Measurements from ENCODE around the gene TLCD4.
"Not testable (repeated sequence)": the region's sequence is repeated elsewhere in the genome, so short reads cannot be mapped to it uniquely, and the experiment has no call there.

TLCD4 gene, protein sequence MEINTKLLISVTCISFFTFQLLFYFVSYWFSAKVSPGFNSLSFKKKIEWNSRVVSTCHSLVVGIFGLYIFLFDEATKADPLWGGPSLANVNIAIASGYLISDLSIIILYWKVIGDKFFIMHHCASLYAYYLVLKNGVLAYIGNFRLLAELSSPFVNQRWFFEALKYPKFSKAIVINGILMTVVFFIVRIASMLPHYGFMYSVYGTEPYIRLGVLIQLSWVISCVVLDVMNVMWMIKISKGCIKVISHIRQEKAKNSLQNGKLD

GRCh38 chr1:95117207-95118066 lies at the start of gene TLCD4:
TSS of gene TLCD4 (plus strand) at chr1:95117355. CDS start at chr1:95143902, 26,547 bp downstream.
- DNase-seq (ENCODE audit: low spot score): peak; percentile 73

DNA sequence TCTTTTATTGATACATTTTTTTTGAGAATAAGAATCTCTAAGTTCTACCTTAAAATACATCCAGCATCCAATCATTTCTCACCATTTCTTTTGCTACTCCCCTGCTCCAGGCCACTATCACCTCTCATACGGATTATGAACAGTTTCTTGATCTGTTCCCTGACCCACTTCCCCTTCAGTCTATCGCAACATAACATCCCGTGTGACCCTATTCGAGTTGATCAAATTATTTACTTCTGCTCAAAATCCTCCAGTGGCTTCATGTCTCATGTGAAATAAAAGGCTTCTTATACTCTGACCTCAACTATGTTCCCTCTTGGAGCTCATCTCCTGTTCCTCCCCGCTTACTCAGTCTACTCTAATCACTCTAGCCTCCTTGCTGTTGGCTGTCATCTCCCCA lies 49.6 kb upstream of the TLCD4 start:
- DNase-seq (ENCODE audit: low spot score): no peak

- DNase-seq (ENCODE audit: low spot score): no peak
Observed at GRCh38 chr1:95068956-95069709, 48.0 kb upstream of the TLCD4 start.

DNA sequence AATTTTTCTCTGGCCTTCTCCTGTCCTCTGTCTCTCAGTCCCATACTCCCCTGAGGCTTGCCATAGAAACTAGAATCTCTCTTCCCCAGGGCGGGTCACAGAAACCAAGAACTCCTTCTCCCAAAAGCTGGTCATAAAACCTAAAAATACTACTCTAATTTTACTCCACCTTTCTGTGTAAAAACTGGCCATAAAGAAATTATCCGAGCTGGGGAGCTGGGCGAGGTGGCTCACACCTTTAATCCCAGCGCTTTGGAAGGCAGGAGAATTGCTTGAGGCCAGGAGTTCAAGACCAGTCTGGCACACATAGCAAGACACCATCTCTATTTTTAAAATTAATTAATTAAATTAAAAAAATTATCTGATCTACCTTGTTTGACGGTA lies 47.5 kb upstream of the TLCD4 start:
- no peak for DNase-seq (ENCODE audit: low spot score)

DNA sequence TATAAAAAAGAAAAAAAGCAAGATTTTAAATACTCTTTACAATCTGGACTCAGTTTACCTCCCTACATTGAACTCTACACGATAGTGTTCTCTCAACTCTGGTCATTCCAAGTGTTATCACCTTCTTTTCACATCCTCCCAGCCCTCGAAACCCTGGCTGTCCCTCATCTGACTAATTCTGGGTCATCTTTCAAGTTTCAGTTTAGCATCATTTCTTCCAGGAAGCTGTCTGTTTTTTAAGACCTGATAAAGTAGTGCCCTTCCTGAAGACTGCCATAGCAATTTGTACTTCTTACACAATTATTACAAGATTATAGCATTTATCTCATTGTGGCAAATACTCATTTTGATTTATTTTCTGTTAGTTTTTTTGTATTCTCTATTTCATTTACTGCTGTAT lies 45.6 kb upstream of the TLCD4 start:
- no peak for DNase-seq (ENCODE audit: low spot score)

- no peak for DNase-seq (ENCODE audit: low spot score)
Observed at GRCh38 chr1:95072117-95072516, 45.0 kb upstream of the TLCD4 start.

DNA sequence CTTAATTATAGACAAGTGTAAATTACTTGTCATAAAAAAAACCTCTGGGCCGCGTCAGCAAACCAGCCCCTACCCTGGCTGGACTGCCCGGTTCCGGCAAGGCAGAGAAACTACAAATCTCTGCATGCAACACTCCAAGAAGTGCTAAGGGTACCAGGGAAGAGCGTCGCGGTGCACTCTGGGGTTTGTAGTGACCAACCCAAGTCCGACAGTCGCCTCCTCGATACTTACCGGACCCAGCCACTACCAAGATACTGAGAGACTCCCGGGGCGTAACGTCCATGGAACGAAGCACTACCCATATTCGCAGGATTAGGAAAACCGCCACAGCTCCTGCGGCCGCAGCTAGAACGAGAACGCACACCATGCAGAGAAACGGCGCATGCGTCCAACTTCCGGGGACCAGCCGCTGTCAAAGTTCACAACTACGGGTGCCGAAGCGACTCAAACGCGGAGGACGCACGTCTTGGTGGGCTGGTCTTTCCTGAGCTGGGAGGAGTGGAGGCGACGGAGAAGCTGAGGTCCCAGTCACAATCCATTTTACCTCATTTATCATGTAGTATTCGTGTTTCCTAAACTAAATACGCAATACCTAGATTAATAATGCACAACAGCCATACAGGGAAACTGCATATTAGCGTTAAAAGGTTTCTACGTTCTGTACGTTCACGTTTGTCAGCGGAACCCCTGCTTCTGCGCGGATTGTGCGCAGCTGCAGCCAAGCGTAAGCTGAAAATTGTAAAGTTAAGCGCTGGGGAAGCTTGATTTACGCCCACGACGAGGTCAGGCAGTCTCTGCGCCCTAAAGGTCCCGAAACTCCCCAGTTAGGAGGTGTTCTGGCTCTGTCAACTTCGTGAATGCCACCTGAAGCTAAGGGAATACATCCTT lies 44.4 kb upstream of the TLCD4 start, which contains the start of gene ALG14:
Gene ALG14, minus strand, starts transcription at position 420 of the 888 bp plus-strand sequence. Its CDS starts 53 bp downstream, at position 367.
- peak; percentile 95 for DNase-seq (ENCODE audit: low spot score)

DNA sequence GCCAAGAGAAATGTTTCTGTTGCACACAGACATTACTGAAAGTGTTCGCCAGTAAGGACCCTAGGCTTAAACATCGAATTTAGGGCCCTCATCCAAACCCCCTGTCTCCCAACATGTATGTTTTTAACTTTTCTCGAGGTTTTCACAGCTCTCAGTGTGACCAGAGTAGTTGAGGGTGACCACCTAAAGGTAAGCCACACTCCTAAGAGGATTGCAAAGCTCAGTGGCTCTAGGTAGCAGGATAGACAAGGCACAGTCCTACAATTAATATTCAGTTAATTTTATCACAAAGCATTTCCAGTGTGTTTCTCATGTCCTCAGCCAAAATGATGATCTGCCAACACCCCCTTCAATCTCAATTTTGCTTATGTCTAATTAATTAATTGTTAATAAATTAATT lies 43.7 kb upstream of the TLCD4 start:
- DNase-seq (ENCODE audit: low spot score): no peak

DNA sequence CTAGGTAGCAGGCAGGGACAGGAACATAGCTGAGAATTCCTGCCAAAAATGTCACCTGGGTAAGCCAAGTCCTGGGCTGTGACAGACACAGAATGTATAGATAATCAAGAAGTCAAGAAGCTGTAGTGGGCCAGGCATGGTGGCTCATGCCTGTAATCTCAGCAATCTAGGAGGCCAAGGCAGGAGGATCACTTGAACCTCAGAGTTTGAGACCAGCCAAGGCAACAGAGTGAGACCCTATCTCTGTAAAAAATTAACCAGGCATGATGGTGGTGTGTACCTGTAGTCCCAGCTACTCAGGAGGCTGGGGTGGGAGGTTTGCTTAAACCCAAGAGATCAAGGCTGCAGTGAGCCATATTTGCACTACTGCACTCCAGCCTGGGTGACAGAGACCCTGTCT lies 41.1 kb upstream of the TLCD4 start:
- DNase-seq (ENCODE audit: low spot score): no peak

- DNase-seq (ENCODE audit: low spot score): no peak
Observed at GRCh38 chr1:95080446-95080845, 36.7 kb upstream of the TLCD4 start.

GRCh38 chr1:95080879-95081278 lies 36.3 kb upstream of the TLCD4 start:
- no peak for DNase-seq (ENCODE audit: low spot score)

DNA sequence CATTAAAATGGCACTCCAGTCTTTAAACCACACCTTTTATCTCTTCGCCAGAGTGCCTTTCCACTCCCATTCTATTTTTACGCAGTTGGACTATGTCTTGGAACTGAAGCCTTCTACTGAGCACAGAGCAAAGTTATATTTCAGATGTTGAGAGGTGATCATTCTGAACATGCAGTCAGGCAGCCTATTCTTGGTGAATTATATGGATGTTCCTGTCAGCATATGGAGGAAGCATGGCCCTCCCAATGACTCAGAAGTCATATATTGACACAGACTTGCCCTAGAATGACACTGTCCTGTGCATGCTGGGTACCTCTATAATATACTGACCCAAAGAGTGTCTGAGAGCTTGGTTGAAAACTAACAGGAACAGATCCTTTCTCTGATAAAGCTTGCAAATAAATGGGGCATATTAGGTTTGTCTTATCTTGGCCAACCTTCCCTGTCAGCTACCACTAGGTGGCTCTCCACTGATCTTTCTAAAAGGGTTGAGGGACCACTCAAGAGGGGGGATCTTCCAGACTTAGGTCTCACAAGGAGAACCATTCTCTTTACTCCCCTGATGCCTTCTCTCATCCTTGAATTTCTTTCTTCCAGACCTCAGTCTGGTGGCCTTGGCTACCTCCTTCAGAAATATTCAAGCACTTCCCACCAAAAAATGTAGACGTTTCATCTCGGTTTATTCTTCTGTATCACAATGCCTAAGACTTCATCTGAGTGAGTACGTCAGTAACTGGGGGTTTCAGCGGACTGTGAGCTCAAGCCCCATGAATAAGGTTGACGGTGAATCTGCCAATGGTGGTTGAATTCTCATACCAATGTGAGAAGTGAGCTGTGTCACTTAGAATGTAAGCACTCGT lies 32.6 kb upstream of the TLCD4 start:
- no peak for DNase-seq (ENCODE audit: low spot score)

DNA sequence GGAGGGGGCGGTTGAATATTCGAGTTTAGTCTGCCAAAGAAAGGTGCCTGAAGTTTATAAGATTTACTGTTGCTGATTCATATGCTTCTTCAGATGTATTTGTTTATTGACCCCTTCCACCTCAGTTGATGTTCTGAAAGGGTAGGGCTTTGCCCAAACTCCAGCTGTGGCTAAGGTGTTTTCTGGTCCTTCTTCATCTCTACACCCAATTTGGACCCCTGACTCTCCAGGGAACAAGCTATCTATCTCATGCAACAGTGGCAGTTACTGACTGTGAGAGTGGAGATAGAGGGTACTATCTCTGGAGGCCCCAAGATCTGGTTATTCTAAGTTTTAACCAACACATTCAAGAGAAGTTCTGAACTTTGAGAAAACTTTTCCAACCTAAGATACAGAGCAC lies 31.8 kb upstream of the TLCD4 start:
- no peak for DNase-seq (ENCODE audit: low spot score)

DNA sequence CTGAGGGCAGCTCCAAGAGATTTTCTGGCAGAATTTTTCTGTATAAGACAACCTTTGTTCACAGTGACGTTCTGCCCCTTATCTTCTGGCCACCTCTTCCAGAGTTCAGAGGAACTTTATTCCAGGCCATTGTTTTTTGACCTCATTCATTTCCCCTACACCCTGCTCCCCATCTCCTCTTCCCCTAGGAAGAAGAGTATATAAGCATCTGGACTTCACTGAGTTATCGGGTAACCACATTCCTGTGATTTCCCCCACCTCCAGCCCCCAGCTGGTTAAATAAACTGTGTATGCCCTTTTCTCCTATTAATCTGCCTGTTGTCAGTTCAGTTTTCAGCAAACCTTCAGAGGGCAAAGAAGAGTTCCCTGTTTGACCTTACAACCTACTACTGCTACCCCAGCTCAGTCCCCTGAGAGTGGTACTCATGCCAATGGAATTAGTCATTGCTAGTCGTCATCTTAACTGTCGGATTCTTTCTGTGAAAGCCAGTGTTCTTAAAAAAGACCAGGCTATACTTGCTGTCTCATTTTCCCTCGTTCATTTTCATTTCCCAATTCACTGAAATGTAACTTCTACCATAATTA lies 30.1 kb upstream of the TLCD4 start:
- no peak for DNase-seq (ENCODE audit: low spot score)

DNA sequence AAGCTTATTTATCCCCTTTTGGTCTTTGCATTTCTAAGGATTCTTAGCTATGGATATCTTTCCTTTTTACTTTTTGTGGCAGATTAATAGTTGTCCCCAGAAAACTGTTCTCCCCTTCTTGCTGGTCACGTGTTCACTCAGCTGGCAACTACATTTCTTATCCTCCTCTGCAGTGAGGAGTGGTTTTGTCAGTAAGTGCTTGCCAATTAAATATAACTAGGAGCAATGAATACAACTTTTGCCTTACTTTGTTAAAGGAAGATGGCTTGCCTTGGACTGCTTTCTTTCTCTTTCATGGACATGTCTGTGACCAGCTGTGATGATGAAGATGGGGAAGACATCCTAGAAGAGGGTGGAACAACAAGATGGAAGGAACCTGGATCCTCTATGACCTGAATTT lies 28.9 kb upstream of the TLCD4 start:
- DNase-seq (ENCODE audit: low spot score): no peak

DNA sequence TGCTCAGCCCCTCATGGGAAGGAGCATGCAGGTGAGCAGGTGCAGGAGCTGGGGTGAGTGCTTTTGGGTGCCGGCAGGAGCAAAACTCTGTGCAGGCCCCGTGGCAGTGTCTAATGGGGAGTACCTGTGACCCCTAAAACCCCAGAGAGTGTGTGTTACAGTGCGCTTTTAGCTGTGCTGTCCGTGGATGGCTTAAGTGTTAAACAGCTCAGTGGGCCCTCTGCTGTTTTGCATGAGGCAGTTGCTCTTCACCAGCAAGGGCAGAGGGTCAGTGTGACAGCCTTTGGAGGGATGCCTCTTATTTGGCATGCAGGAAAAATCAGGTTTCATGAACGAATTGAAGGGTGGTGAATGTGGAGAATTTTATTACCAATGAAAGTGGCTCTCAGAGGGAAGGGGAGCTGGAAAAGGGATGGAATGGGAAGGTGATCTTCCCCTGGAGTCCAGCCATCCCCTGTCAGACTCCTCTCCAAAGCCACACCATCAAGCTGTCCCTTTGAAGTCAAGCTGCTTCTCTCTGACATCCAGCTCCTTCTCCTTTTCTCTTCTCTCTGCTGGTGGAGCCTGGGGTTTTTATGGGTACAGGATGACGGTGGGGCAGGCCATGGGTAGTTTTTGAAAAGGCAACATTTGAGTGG lies 27.4 kb upstream of the TLCD4 start:
- no peak for DNase-seq (ENCODE audit: low spot score)

GRCh38 chr1:95091290-95091689 lies 25.9 kb upstream of the TLCD4 start:
- not testable (repeated sequence) for DNase-seq (ENCODE audit: low spot score)

- DNase-seq (ENCODE audit: low spot score): not testable (repeated sequence)
Observed at GRCh38 chr1:95092891-95093290, 24.3 kb upstream of the TLCD4 start.

- DNase-seq (ENCODE audit: low spot score): no peak
Observed at GRCh38 chr1:95093296-95093695, 23.9 kb upstream of the TLCD4 start.

DNA sequence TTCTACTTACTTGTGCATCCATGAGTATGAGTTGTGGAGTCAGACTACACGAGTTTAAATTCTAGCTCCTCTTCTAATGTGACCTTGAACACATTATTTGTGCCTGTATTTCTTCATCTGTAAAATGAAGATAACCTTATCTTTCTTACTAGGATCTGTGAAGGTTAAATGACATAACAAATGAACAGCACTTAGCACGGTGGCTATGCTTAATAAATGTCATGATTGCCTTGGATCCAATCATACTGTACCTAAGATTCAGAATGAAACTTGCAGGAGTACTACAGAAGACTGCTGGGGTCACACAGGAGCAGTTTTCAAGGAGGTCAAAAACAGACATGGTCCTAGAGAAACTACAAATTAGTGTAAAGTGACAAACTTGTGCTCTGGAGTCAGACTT lies 22.2 kb upstream of the TLCD4 start:
- DNase-seq (ENCODE audit: low spot score): no peak
